ENCODE measurements around the gene C1QA. TPM values are rescaled to one million over a fixed set of nuclear protein-coding genes. Genes with fewer than 3 reads are reported as not detected.

The C1QA gene
- total RNA-seq, 2 donors from 2014 or later, result 38.5 to 72.4 TPM

- no peak for TF ChIP-seq CTCF (IDR thresholded peaks at IDR 0.05)
- Histone ChIP-seq H3K36me3 (no peaks in the 10 kb centered on the region), H3K27ac (no peak overlapping the region), H3K4me1 (peaks cover 6% of the 10 kb centered on the region), H3K4me3 (no peak overlapping the region), H3K9ac (ENCODE audit: low read depth in 2 of 2, low read length in 2 of 2) (no peak overlapping the region), H3K9me3 (no peaks in the 10 kb centered on the region), H3K27me3 (no peaks in the 10 kb centered on the region)
- DNase-seq, result peak; percentile 80
- intact Hi-C loops (cut with DNase I), result no loop called here
Observed at GRCh38 chr1:22680726-22681125, 44.3 kb downstream of the C1QA start.

DNA sequence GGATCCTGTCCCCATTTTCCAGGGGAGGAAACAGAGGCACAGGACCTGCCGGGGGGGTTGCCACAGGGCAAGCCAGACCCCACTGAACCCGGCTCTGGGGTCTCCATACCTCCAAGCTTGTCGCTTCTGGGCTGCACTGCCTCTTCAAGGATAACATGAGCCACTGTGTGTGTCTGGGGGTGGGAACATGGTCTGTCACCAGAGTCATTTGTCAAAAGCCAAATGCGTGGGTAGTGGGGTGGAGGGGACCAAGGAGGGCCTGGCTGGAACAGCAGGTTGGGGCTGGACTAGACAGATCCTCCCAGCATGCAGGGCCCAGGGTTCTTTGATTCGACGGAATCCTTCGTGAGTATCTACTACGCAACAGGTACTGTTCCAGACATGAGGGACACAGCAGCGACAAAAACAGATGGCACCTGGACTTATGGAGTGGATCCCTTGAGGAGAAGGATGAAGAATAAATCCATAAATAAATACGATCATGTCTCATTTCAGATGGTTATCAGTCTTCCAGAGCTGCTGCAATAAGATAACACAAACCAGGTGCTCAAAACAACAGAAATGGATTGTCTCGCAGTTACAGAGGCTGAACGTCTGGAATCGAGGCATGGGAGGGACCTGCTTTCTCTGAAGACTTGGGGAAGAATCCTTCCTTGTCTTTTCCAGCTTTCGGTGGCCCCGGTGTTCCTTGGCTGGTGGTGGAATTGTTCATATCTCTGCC, 45.3 kb downstream of the C1QA start:
- peaks cover 6% of the 10 kb centered on the region for H3K4me1 ChIP-seq
- H3K9me3 ChIP-seq, result no peaks in the 10 kb centered on the region
- TF ChIP-seq CTCF (IDR thresholded peaks at IDR 0.05), result no peak
- no peak overlapping the region for H3K9ac ChIP-seq (ENCODE audit: low read depth in 2 of 2, low read length in 2 of 2)
- intact Hi-C loops (cut with DNase I), result no loop called here
- H3K27me3 ChIP-seq, result no peaks in the 10 kb centered on the region
- H3K36me3 ChIP-seq, result no peaks in the 10 kb centered on the region
- no peak for DNase-seq
- H3K27ac ChIP-seq, result no peak overlapping the region
- no peak overlapping the region for H3K4me3 ChIP-seq

GRCh38 chr1:22683547-22683946, 47.1 kb downstream of the C1QA start:
- Histone ChIP-seq H3K4me3 (no peak overlapping the region), H3K4me1 (no peaks in the 10 kb centered on the region), H3K9ac (ENCODE audit: low read depth in 2 of 2, low read length in 2 of 2) (no peak overlapping the region), H3K27me3 (no peaks in the 10 kb centered on the region), H3K36me3 (no peaks in the 10 kb centered on the region), H3K27ac (no peak overlapping the region), H3K9me3 (no peaks in the 10 kb centered on the region)
- intact Hi-C loops (cut with DNase I), result no loop called here
- DNase-seq, result no peak
- TF ChIP-seq CTCF (IDR thresholded peaks at IDR 0.05), result no peak

GRCh38 chr1:22685591-22686059, 49.2 kb downstream of the C1QA start:
- no peak for DNase-seq
- no peaks in the 10 kb centered on the region for H3K4me1 ChIP-seq
- H3K36me3 ChIP-seq, result no peaks in the 10 kb centered on the region
- H3K27ac ChIP-seq, result no peak overlapping the region
- H3K27me3 ChIP-seq, result no peaks in the 10 kb centered on the region
- no peak for TF ChIP-seq CTCF (IDR thresholded peaks at IDR 0.05)
- no peaks in the 10 kb centered on the region for H3K9me3 ChIP-seq
- no peak overlapping the region for H3K9ac ChIP-seq (ENCODE audit: low read depth in 2 of 2, low read length in 2 of 2)
- intact Hi-C loops (cut with DNase I), result no loop called here
- no peak overlapping the region for H3K4me3 ChIP-seq

DNA sequence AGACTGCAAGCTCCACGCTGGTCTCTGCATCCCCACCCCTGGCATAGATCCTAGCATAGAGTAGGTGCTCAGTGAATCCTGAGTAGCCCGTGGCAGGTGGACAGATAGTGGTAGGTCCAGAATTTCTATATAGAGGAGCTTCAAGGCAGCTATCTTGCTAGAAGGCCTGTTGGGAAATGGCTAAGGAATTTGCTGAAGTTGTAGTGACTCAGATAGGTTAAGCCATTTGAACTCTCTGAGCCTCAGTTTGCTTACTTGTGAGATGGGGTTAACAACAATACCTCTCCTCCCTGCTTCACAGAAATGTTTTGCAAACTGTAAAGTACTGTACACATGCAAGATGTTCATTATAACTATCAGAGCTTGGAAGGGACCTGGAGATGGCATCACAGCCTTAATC, 50.8 kb downstream of the C1QA start:
- no peak overlapping the region for H3K9ac ChIP-seq (ENCODE audit: low read depth in 2 of 2, low read length in 2 of 2)
- intact Hi-C loops (cut with DNase I), result no loop called here
- H3K27me3 ChIP-seq, result no peaks in the 10 kb centered on the region

More for the DNA sequence above, 50.8 kb downstream of the C1QA start:
- H3K27ac ChIP-seq, result no peak overlapping the region
- no peaks in the 10 kb centered on the region for H3K4me1 ChIP-seq
- no peaks in the 10 kb centered on the region for H3K36me3 ChIP-seq
- no peaks in the 10 kb centered on the region for H3K9me3 ChIP-seq
- DNase-seq, result no peak
- no peak overlapping the region for H3K4me3 ChIP-seq
- TF ChIP-seq CTCF (IDR thresholded peaks at IDR 0.05), result no peak
